ENCODE data around the gene RCOR1. TPM values are rescaled to one million over a fixed set of nuclear protein-coding genes. Genes with fewer than 3 reads are reported as not detected.
"Not testable (repeated sequence)": the region's sequence is repeated elsewhere in the genome, so short reads cannot be mapped to it uniquely, and the experiment has no call there.

RCOR1 gene
- total RNA-seq, 4 donors from 2014 or later, result 3.3 to 40.0 (median 19.7) TPM

DNA sequence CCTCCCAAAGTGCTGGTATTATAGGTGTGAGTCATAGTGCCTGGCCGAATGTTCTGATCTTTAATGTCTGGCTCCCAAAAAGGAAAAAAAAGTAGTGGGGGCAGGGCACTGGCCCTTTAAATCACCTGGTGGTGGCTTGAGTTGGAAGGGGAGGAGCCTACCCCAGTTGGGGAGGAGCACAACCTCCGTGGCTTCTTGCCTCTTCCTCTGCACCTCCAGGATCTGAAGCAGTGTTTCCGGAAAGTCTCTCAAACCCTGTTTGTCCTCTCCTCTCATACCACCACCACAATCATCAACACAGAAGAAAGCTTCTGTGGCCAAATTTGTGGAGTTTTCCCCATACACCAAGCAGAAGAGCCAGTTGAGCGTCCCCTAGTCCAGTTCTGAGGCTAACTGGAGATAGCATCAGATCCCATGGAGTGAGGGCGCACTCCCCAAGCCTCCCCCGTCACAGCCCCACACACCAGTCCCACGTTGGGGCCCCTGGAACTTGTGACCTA lies 24.3 kb upstream of the RCOR1 start:
- H3K36me3 ChIP-seq, result no peaks in the 10 kb centered on the region
- H3K9me3 ChIP-seq, result no peaks in the 10 kb centered on the region
- H3K4me1 ChIP-seq, result no peaks in the 10 kb centered on the region
- intact Hi-C loops (cut with DNase I; ENCODE audit: low total_unique reads), result no loop called here
- no peak overlapping the region for H3K27ac ChIP-seq
- no peak for DNase-seq
- TF ChIP-seq, protein P1, sequence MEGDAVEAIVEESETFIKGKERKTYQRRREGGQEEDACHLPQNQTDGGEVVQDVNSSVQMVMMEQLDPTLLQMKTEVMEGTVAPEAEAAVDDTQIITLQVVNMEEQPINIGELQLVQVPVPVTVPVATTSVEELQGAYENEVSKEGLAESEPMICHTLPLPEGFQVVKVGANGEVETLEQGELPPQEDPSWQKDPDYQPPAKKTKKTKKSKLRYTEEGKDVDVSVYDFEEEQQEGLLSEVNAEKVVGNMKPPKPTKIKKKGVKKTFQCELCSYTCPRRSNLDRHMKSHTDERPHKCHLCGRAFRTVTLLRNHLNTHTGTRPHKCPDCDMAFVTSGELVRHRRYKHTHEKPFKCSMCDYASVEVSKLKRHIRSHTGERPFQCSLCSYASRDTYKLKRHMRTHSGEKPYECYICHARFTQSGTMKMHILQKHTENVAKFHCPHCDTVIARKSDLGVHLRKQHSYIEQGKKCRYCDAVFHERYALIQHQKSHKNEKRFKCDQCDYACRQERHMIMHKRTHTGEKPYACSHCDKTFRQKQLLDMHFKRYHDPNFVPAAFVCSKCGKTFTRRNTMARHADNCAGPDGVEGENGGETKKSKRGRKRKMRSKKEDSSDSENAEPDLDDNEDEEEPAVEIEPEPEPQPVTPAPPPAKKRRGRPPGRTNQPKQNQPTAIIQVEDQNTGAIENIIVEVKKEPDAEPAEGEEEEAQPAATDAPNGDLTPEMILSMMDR (IDR thresholded peaks at IDR 0.05), result no peak
- TF ChIP-seq POLR2A (IDR thresholded peaks at IDR 0.05), result no peak
- H3K4me3 ChIP-seq, result no peak overlapping the region
- no peaks in the 10 kb centered on the region for H3K27me3 ChIP-seq

DNA sequence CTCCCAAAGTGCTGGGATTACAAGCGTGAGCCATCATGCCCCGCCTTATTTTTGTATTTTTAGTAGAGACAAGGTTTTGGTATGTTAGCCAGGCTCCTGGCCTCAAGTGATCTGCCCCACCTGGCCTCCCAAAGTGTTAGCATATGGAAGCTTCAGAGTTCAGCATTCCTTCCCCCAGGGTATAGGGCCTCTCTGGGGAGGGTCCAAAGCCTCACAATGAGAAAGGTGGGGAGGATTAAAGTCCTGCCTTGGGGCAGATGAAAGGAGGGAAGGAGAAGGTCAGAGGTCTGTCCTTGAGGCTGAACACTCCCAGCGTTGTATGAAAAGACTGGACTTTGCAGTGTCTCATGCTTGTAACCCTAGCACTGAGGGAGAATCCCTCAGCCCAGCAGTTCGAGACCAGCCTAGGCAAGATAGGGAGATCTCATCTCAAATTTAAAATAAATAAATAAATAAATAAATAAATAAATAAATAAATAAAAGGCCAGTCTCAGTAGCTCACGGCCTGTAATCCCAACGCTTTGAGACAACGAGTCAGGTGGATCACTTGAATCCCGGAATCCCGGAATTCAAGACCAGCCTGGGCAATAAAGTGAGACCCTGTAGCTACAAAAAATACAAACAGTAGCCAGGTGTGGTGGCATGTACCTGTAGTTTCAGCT lies 22.0 kb upstream of the RCOR1 start:
- intact Hi-C loops (cut with DNase I; ENCODE audit: low total_unique reads), result no loop called here
- no peaks in the 10 kb centered on the region for H3K27me3 ChIP-seq
- no peaks in the 10 kb centered on the region for H3K36me3 ChIP-seq
- no peak overlapping the region for H3K4me3 ChIP-seq
- TF ChIP-seq, protein P1 (IDR thresholded peaks at IDR 0.05), result no peak
- no peak for TF ChIP-seq POLR2A (IDR thresholded peaks at IDR 0.05)
- DNase-seq, result no peak
- no peaks in the 10 kb centered on the region for H3K9me3 ChIP-seq
- H3K27ac ChIP-seq, result no peak overlapping the region
- no peaks in the 10 kb centered on the region for H3K4me1 ChIP-seq

DNA sequence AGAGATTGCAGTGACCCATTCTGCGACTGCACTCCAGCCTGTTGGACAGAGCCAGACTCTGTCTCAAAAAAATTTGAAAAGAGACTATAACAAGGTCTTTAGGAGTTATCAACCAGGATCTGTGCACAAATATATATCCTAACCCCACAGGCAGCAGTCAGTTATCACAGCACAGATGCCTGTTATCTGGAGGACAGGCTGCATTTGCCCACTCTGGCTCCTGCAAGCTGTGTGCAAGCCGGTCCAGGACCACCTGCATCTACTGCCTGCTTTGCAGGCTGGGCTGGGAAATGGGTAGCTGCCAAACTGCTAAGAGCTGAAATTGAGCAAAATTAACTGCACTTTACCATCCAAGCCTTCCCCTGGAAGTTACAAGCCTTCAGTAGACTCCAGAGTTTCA lies 21.4 kb upstream of the RCOR1 start:
- H3K27me3 ChIP-seq, result no peaks in the 10 kb centered on the region
- DNase-seq, result no peak
- TF ChIP-seq, protein P1 (IDR thresholded peaks at IDR 0.05), result no peak
- TF ChIP-seq POLR2A (IDR thresholded peaks at IDR 0.05), result no peak

DNA sequence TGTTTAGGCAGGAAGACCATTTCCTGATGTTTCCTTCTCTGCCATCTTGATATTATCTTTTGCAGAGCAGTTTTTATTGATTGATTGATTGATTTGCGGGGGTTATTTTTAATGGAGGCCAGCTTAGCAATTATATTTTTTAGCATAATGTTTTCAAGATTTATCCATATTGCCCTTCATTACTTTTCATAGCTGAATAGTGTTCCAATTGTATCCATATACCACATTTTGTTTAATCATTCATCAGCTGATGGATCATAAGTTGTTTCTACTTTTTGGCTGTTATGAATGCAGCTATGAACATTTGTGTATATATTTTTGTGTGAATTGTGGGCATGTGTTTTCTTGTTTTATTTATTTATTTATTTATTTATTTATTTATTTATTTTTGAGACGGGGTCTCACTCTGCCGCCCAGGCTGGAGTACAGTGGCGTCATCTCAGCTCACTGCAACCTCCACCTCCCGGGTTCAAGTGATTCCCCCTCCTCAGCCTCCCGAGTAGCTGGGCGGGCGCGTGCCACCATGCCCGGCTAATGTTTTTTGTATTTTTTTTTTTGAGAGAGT lies 20.9 kb upstream of the RCOR1 start:
- H3K4me1 ChIP-seq, result no peaks in the 10 kb centered on the region
- intact Hi-C loops (cut with DNase I; ENCODE audit: low total_unique reads), result no loop called here
- DNase-seq, result no peak
- no peaks in the 10 kb centered on the region for H3K27me3 ChIP-seq
- no peaks in the 10 kb centered on the region for H3K36me3 ChIP-seq
- H3K4me3 ChIP-seq, result no peak overlapping the region
- H3K9me3 ChIP-seq, result no peaks in the 10 kb centered on the region
- no peak overlapping the region for H3K27ac ChIP-seq
- no peak for TF ChIP-seq POLR2A (IDR thresholded peaks at IDR 0.05)
- TF ChIP-seq, protein P1 (IDR thresholded peaks at IDR 0.05), result no peak

More for the DNA sequence above, 21.4 kb upstream of the RCOR1 start:
- Histone ChIP-seq H3K36me3 (no peaks in the 10 kb centered on the region), H3K9me3 (no peaks in the 10 kb centered on the region), H3K4me1 (no peaks in the 10 kb centered on the region), H3K4me3 (no peak overlapping the region), H3K27ac (no peak overlapping the region)
- intact Hi-C loops (cut with DNase I; ENCODE audit: low total_unique reads), result no loop called here

DNA sequence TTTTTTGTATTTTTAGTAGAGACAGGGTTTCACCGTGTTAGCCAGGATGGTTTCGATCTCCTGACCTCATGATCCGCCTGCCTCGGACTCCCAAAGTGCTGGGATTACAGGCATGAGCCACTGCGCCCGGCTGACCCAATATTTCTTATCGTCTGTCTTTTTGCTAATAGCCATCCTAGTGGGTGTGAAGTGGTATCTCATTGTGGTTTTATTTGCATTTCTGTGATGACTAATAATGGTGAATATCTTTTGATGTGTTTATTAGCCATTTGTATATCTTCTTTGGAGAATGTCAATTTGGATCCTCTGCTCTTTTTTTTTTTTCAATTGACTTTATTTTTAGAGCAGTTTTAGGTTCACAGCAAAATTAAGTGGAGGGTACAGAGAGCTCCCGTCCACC lies 19.3 kb upstream of the RCOR1 start:
- H3K4me1 ChIP-seq; H3K36me3 ChIP-seq; DNase-seq; H3K4me3 ChIP-seq; H3K27ac ChIP-seq; intact Hi-C loops (cut with DNase I; ENCODE audit: low total_unique reads); H3K27me3 ChIP-seq; H3K9me3 ChIP-seq: not testable (repeated sequence)
